ENCODE data around the gene NNT.

Gene NNT

DNA sequence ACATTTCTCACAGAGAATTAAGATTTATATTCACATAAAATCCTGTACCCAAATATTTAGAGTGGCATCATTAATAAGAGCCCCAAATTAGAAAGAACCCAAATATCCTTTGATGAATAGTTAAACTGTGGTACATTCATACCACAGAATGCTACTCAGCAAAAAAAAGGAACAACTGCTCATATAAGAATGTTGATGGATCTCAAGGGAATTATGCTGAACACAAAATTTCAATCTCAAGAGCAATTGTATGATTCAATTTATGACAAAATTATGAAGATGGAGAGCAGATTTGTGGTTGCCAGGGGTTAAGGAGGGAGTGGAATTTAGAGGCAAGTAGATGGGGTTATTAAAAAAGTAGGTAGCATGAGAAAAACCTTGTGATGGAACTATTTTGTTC, 41.6 kb upstream of the NNT start:
- no peak for TF ChIP-seq ZFX (IDR thresholded peaks at IDR 0.05; ENCODE audit: borderline replicate concordance)
- TF ChIP-seq, protein P1, sequence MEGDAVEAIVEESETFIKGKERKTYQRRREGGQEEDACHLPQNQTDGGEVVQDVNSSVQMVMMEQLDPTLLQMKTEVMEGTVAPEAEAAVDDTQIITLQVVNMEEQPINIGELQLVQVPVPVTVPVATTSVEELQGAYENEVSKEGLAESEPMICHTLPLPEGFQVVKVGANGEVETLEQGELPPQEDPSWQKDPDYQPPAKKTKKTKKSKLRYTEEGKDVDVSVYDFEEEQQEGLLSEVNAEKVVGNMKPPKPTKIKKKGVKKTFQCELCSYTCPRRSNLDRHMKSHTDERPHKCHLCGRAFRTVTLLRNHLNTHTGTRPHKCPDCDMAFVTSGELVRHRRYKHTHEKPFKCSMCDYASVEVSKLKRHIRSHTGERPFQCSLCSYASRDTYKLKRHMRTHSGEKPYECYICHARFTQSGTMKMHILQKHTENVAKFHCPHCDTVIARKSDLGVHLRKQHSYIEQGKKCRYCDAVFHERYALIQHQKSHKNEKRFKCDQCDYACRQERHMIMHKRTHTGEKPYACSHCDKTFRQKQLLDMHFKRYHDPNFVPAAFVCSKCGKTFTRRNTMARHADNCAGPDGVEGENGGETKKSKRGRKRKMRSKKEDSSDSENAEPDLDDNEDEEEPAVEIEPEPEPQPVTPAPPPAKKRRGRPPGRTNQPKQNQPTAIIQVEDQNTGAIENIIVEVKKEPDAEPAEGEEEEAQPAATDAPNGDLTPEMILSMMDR (IDR thresholded peaks at IDR 0.05), result no peak
- H3K27ac ChIP-seq, result no peak overlapping the region

DNA sequence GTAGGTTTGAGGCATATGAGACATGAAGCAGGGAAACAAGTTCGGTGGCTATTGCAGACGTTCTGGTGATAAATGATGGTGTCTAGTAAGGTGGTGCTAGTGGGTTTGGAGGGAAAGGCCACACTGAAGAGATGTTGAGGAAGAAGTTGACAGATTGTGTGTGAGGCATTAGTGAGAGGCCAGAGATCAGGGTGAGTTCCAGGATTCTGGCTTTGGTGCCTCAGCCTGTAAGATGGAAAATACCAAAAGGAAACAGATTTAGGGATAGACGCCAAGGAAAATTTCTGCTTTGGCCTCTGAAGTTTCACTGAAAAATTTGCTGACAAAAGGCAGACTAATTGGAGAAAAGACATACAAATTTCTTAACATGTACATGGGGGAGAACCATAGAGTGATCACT, 39.7 kb upstream of the NNT start:
- TF ChIP-seq, protein P1 (IDR thresholded peaks at IDR 0.05), result no peak
- H3K27ac ChIP-seq, result no peak overlapping the region

DNA sequence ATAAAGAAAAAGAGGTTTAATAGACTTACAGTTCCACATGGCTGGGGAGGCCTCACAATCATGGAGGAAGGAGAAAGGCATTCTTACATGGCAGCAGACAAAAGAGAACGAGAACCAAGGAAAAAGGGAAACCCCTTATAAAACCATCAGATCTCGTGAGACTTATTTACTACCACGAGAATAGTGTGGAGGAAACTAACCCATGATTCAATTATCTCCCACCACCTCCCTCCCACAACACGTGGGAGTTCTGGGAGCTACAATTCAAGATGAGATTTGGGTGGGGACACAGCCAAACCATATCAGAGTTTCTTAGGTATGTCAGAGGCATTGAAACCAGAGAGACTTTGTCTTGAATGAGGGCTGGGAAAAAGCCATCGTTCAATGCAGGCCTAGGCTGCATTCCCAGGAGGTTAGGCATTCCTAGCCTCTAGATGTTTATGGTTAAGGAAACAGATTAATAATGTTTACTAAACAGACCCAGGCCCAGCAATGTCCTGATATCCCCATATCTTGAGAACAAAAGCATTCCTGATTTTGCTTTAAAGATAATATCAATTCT, 38.6 kb upstream of the NNT start:
- TF ChIP-seq ZFX (IDR thresholded peaks at IDR 0.05; ENCODE audit: borderline replicate concordance), result no peak
- TF ChIP-seq, protein P1 (IDR thresholded peaks at IDR 0.05), result no peak
- no peak overlapping the region for H3K27ac ChIP-seq

DNA sequence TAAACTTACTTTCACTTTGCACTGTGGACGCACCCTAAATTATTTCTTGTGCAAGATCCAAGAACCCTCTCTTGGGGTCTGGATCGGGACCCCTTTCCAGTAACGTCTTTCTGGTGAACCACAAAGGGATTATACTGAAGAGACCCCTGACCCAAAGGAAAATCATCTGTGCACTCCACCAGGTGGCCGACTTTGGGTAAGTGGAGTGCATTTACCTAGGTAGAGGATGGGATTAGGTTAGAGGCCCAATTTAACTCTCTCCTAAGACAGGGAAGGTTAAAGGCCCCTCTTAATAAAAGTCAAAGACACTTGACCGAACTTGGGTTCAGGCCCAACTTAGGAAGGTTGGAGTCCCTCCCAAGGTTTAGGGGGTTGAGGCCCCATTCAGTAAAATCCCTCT, 37.9 kb upstream of the NNT start:
- TF ChIP-seq, protein P1 (IDR thresholded peaks at IDR 0.05), result no peak
- no peak for TF ChIP-seq ZFX (IDR thresholded peaks at IDR 0.05; ENCODE audit: borderline replicate concordance)
- no peak overlapping the region for H3K27ac ChIP-seq

DNA sequence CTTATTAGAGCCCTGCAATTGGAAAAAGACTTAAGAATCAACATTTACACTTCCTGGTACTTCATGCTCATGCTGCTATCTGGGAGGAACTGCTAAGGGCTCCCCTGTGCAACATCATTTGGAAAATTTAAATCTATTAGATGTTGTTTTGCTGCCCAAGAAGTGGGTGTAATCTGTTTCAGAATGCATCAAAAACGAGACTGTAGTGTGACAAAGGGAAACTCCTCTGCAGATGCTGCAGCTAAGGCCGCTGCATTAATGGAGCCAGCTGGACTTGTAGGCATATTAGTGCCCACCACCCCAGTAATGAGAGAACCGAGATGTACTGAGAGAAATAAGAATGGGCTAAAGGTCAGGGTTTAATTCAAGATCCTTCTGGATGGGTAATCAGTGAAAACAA, 35.0 kb upstream of the NNT start:
- TF ChIP-seq ZFX (IDR thresholded peaks at IDR 0.05; ENCODE audit: borderline replicate concordance), result no peak
- H3K27ac ChIP-seq, result no peak overlapping the region

DNA sequence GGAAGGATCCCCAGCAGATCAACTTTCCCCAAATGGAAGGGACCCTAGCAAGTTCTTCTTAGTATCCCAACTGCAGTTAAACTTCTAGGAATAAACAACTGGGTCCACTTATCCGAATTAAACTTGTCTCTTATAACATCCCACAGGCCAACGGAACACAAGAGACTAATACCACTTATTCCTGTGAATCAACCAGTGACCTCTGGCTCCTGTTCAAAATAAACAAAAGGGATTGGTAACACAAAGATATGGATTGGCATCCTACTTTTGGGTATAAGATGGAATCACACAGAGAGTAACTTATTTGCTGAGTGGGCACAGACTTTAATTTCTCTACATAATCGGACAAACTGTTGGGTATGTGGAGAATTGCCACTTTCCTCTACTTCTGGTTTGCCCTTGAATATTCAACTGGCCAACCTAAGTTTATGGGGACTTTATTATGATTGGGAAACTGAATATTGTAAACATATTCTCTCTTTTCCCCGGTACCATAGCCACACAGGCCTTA, 33.7 kb upstream of the NNT start:
- TF ChIP-seq, protein P1 (IDR thresholded peaks at IDR 0.05), result no peak
- TF ChIP-seq ZFX (IDR thresholded peaks at IDR 0.05; ENCODE audit: borderline replicate concordance), result no peak
- no peak overlapping the region for H3K27ac ChIP-seq

DNA sequence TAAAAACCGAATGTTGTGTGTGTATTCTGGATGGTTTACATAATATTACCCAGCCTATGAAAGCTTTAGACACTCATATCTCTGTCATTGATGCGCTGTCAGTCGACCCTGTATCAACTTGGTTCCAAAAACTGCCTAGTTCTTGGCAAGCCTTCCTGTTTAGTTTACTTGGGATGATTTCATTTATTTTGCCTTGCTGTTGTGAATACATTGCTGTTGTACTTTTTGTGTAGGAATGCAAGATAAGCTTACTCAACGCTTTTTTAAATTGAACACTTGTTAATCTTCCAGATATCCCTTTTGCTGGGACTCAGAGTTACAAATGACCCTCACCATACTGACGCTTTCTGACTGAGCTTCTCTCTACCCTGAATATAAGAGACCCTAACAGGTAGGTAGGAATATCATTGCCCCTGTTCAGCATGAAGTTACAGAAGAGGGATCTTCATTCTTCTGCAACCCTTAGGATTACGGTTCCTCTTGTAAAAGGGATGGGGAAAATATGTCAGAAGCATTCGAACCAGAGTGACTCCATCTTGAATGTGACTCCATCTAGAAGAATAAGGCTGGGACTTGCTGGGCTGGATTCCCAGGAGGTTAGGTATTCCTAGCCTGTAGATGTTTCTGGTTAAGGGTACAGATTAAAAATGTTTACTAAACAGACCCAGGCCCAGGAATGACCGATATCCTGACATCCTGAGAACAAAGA, 32.4 kb upstream of the NNT start:
- TF ChIP-seq, protein P1 (IDR thresholded peaks at IDR 0.05), result no peak
- no peak for TF ChIP-seq ZFX (IDR thresholded peaks at IDR 0.05; ENCODE audit: borderline replicate concordance)
- H3K27ac ChIP-seq, result no peak overlapping the region

All from 22Rv1 (cell line).